H1 (cell line): ENCODE measurements around the gene CCDC77. TPM values are rescaled to one million over a fixed set of nuclear protein-coding genes. Genes with fewer than 3 reads are reported as not detected.
A peak's percentile ranks its signal among the peaks of the same experiment; 100 is the strongest.

Source experiments
- ASH2L ChIP-seq: fragments of 200-600, 300-600 bp; sonication (generic); IDR thresholded peaks from one replicate; pipeline ENCODE4 v1.7.1; 2017; ENCODE audit warnings: low read length
- BACH1 ChIP-seq: IDR thresholded peaks from 2 replicates; pipeline ENCODE4 v1.6.1; 2012; ENCODE audit warnings: low read length, improper control_type of control experiment
- CBX5 ChIP-seq: fragments of 300-800, 300-1000 bp; sonication (generic); IDR thresholded peaks from 2 replicates; pipeline ENCODE4 v1.7.1; 2016; ENCODE audit warnings: antibody characterized with exemption, low read length, low read depth
- CBX8 ChIP-seq: fragments of 300-800, 300-1000 bp; sonication (generic); IDR thresholded peaks from 2 replicates; pipeline ENCODE4 v1.7.1; 2016; ENCODE audit warnings: low read depth, low read length, borderline replicate concordance
- CEBPB ChIP-seq: IDR thresholded peaks from 2 replicates; pipeline ENCODE4 v1.6.1; 2012; ENCODE audit warnings: low read depth, low read length
- EP300 ChIP-seq, 2 experiments: IDR thresholded peaks; 1 replicate in 1 of 2; 2 replicates in 1 of 2; pipeline ENCODE4 v1.6.1; 2011 to 2012; ENCODE audit warnings: low read depth in 2 of 2, low read length in 2 of 2, mild to moderate bottlenecking in 2 of 2, borderline replicate concordance in 1 of 2, inconsistent platforms in 1 of 2, moderate library complexity in 1 of 2
- GABPA ChIP-seq: IDR thresholded peaks from 2 replicates; pipeline ENCODE4 v1.6.1; 2011; ENCODE audit warnings: mild to moderate bottlenecking, low read length, moderate library complexity, borderline replicate concordance; ENCODE audit not compliant: insufficient read depth
- GTF2F1 ChIP-seq: IDR thresholded peaks from 2 replicates; pipeline ENCODE4 v1.6.1; 2012; ENCODE audit warnings: low read depth, low read length, improper control_type of control experiment, borderline replicate concordance
- NANOG ChIP-seq: IDR thresholded peaks from 2 replicates; pipeline ENCODE4 v1.6.1; 2011; ENCODE audit warnings: low read length, low read depth, mild to moderate bottlenecking, inconsistent platforms; ENCODE audit not compliant: insufficient read depth, poor library complexity, severe bottlenecking
- POLR2A ChIP-seq, 2 experiments: IDR thresholded peaks; 1 replicate in 1 of 2; 2 replicates in 1 of 2; pipeline ENCODE4 v1.6.1; 2011; ENCODE audit warnings: low read depth in 2 of 2, low read length in 2 of 2, mild to moderate bottlenecking in 2 of 2; ENCODE audit errors: control extremely low read depth in 1 of 2
- POLR2AphosphoS5 ChIP-seq: IDR thresholded peaks from 2 replicates; pipeline ENCODE4 v1.6.1; 2011; ENCODE audit warnings: low read depth, low read length
- POU5F1 ChIP-seq: IDR thresholded peaks from 2 replicates; pipeline ENCODE4 v1.6.1; 2011; ENCODE audit warnings: low read depth, mild to moderate bottlenecking, low read length, moderate library complexity
- RAD21 ChIP-seq, 2 experiments: IDR thresholded peaks in 1 of 2; conservative IDR thresholded peaks in 1 of 2; 2 replicates each; pipeline ENCODE4 v1.6.1; 2011; ENCODE audit warnings: low read depth in 2 of 2, low read length in 2 of 2, improper control_type of control experiment in 1 of 2, inconsistent platforms in 1 of 2, mild to moderate bottlenecking in 1 of 2, moderate library complexity in 1 of 2
- RFX5 ChIP-seq: IDR thresholded peaks from 2 replicates; pipeline ENCODE4 v1.6.1; 2011; ENCODE audit warnings: low read depth, low read length, improper control_type of control experiment, borderline replicate concordance
- RXRA ChIP-seq: IDR thresholded peaks from 2 replicates; pipeline ENCODE4 v1.6.1; 2011; ENCODE audit warnings: low read depth, mild to moderate bottlenecking, low read length, moderate library complexity; ENCODE audit not compliant: insufficient read depth
- SIN3A ChIP-seq, 2 experiments: IDR thresholded peaks in 1 of 2; conservative IDR thresholded peaks in 1 of 2; 2 replicates each; pipeline ENCODE4 v1.6.1; 2011 to 2012; ENCODE audit warnings: low read length in 2 of 2, improper control_type of control experiment in 1 of 2, low read depth in 1 of 2, mild to moderate bottlenecking in 1 of 2
- SP1 ChIP-seq: IDR thresholded peaks from 2 replicates; pipeline ENCODE4 v1.6.1; 2011; ENCODE audit warnings: low read depth, low read length
- SP2 ChIP-seq: IDR thresholded peaks from 2 replicates; pipeline ENCODE4 v1.6.1; 2012; ENCODE audit warnings: mild to moderate bottlenecking, low read length, inconsistent platforms
- SP4 ChIP-seq: IDR thresholded peaks from 2 replicates; pipeline ENCODE4 v1.6.1; 2012; ENCODE audit warnings: low read length, inconsistent platforms
- SRF ChIP-seq: IDR thresholded peaks from 2 replicates; pipeline ENCODE4 v1.6.1; 2011; ENCODE audit warnings: mild to moderate bottlenecking, low read depth, low read length, moderate library complexity
- SUZ12 ChIP-seq: fragments of 200-600 bp; sonication (generic); IDR thresholded peaks from 2 replicates; pipeline ENCODE4 v1.6.1; 2012; ENCODE audit warnings: mild to moderate bottlenecking, inconsistent platforms, low read length, moderate library complexity, mixed read lengths
- TBP ChIP-seq: IDR thresholded peaks from 2 replicates; pipeline ENCODE4 v1.6.1; 2011; ENCODE audit warnings: low read depth, low read length, improper control_type of control experiment
- TEAD4 ChIP-seq: IDR thresholded peaks from 2 replicates; pipeline ENCODE4 v1.6.1; 2012; ENCODE audit warnings: low read depth, low read length, inconsistent platforms, mixed read lengths
- ZNF274 ChIP-seq: IDR thresholded peaks from 2 replicates; pipeline ENCODE4 v1.7.0; 2012; ENCODE audit warnings: low read length, borderline replicate concordance; ENCODE audit errors: extremely low read depth
- polyA plus RNA-seq, 7 experiments: library from polyadenylated mRNA; depleted of rRNA in 3 of 7; stranded (reverse) in 5 of 7; unstranded in 2 of 7; fragments of >200 nt in 5 of 7; fragments of 200-250 nt in 2 of 7; gene quantifications; 1 replicate in 5 of 7; 2 replicates in 1 of 7; 4 replicates in 1 of 7; pipeline versions ENCODE4 v1.2.1 to v1.2.3, GENCODE V29; 2011 to 2013; ENCODE audit warnings: missing spikeins in 2 of 7, mixed read lengths in 2 of 7
- total RNA-seq: library from RNA; stranded (reverse); fragmentation: NEBNext Ultra II Directional; extraction: Animal tissue kit (Norgen Biotek cat#: 25700); gene quantifications from 2 replicates; pipeline ENCODE4 v1.2.1, GENCODE V29; 2021

Gene CCDC77
- total and polyA plus RNA-seq, 2 of the 8 experiments (the other 6 are each of a cell fraction or from before 2014, with no cell fraction given) = 10.3 to 30.4 TPM

GRCh38 chr12:389142-390096 lies 12.0 kb upstream of the CCDC77 start, which contains the start of gene KDM5A (continued):
- TF ChIP-seq CEBPB (no peak; the same call in 1 of the 2 replicates), RAD21 (IDR thresholded peaks at IDR 0.05 in 1 of 2, conservative IDR thresholded peaks at IDR 0.05 in 1 of 2; ENCODE audit: low read depth in 2 of 2, low read length in 2 of 2) (no peak), SUZ12 (no peak), CBX5 (no peak), SP4 (no peak), ASH2L (peak; percentile 90), GABPA (peak; percentile 88), POLR2AphosphoS5 (peak; percentile 91), SP2 (no peak), CBX8 (no peak), RXRA (no peak), SRF (peak; percentile 68), NANOG (no peak), TEAD4 (peak; percentile 72; the same call in 1 of the 2 replicates), POLR2A (IDR thresholded peaks at IDR 0.05; ENCODE audit: control extremely low read depth in 1 of 2, low read depth in 2 of 2, low read length in 2 of 2) (peak; percentile 85 to 97), GTF2F1 (no peak), EP300 (IDR thresholded peaks at IDR 0.05; ENCODE audit: borderline replicate concordance in 1 of 2, low read depth in 2 of 2, low read length in 2 of 2) (peak; percentile 34 to 39; a peak in 2 of 3 replicates), TBP (peak; percentile 64), RFX5 (no peak), POU5F1 (no peak), BACH1 (peak; percentile 76; the same call in 1 of the 2 replicates), SIN3A (conservative IDR thresholded peaks at IDR 0.05 in 1 of 2, IDR thresholded peaks at IDR 0.05 in 1 of 2; ENCODE audit: low read depth in 1 of 2, low read length in 2 of 2) (peak; percentile 94 to 96; a peak in 3 of 4 replicates), SP1 (0 out of 2 replicates have a peak, but pooled peaks have one; percentile 35), ZNF274 (no peak)
